ENCODE data around the gene PRAF2.

The PRAF2 gene

DNA sequence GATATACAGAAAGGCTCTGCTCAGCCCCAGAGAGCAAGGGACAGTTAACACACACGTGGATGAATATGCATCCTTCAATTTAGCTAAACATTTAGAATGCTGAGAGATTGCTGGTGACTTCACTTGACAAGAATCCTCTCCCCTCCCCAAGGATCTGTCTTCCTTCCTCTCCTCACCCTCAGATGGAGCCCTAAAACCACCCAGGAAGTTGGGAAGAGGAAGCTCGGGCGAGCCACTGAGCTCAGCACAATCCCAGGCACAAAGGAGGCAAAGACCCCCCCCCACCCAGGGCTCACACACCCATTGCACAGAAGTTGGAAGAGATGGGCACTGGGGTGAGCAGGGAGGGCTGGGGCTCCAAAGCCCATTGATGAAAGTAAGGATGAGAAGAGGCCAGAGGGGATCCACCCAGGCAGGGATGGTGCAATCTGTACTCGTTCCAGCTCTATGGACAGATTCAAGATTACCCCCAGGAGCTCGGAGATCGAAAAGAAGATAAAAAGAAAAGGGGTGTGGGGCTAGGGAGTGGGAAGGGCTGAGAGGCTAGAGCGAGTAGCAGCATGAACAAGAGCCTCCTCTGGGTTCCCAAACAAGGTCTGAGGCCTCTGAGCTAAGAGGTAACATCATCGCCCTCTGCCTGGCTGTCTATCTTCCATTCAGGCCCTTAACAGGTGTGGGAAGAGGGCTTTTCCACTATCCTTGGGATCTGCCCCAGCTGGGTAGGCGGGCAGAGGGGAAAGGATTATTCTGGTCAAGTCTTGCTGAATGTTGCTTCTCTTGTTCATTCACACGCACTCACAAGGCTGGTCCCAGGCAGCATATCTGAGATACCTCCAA, 31.8 kb downstream of the PRAF2 start:
- DNase-seq, result peak; percentile 7

DNA sequence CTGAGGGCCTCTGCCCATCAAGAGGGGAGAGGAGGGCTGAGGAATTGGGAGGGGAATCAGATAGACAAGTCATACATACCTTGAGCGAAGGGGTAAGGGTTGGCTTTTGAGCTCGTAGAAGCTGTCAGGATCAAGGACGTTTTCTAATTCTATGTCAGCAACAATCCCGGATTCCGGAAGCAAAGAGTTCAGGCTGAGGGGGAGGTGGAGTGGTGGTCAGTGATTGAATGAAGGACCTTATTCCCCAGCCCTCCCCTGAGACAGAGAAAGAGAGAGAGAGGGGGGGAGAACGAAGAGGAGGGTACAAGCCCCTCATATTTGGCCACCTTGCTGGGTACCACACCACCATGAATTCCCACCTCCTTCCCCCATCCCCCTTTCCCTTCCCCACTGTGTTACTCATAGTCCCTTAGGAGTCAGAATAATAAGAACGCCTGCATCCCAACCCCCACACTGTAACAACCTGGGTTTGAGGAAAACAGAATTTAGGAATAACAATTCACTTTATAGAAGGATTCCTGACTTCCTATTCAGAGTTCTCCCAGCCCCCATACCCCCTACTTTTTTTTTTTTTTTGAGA, 33.3 kb downstream of the PRAF2 start:
- DNase-seq, result no peak

DNA sequence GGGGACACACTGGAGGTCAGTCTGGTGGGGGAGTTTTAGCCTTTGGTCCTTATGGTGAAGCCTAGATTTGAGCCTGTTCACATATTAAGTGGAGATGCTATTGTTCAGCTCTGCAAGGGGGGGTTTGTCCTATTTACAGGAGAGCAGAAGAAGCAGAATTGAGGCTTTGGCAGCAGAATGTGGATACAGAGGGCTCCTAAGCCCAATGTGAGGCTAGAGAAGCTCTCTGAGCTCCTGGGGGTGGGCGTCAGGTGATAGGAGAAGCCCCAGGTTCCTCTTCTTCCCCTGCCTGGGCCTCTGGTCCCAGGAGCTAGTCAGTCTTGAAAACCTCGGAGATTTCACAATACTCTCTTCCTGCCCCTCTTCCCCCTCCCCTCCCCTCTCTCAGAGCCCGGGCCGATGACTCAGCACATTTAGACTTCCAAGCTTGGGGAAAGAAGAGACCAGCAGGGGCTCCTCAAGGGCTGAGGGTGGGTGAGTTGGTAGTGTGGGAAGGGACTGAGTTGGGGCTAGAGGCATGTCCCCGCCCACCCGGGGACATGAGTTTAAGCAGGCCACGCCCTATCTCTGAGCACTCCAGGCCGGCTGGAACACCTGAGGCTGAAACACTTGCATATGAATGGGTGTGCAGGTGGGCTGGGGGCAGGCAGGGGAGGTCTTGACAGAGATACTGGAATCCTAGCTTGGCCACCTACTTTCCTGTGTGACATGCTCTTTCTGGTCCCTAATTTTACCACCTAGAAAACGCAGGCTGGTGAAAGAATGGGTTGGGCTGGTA, 34.0 kb downstream of the PRAF2 start:
- peak; percentile 42 for DNase-seq

DNA sequence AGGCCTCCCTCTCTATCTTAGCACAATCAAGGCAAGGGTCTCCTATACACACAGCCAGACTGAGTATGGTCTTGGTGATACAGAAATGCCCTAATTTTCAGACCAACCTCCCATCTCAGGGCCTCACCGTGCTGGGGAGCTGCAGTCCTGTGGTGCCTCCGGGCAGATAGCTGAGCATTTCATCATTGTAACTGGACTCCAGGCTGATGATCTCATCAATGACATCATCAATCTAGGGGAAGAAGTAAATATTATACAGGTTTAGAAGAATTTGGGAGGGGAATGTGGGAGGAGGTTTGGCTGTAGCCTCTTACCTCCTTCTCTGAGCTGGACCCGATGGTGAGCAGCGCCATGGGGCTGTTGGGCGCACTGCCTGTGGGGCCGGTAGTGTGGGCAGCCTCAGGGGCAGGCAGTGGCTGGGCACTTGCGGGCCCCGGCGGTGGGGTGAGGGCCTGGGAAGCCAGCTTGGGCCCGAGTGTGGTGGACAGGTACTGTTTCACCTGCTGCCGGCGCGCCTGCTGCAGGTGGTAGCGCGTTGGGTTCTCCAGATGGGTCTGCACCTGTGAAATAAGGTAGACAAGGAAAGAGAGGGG, 35.8 kb downstream of the PRAF2 start:
- DNase-seq, result no peak

- no peak for DNase-seq
Measured at GRCh38 chrX:49030283-49030682, 43.5 kb downstream of the PRAF2 start.

GRCh38 chrX:49029876-49030275, 43.9 kb downstream of the PRAF2 start:
- no peak for DNase-seq
